CD4-positive, alpha-beta T cell treated with Interleukin-10 for 1 hour (primary cell): Measurements from ENCODE around the gene RLF.
"Not testable (repeated sequence)": the region's sequence is repeated elsewhere in the genome, so short reads cannot be mapped to it uniquely, and the experiment has no call there.

Experiments used
- DNase-seq: peaks from one replicate; pipeline ENCODE4 v3.0.0-alpha.2; 2020

RLF gene

DNA sequence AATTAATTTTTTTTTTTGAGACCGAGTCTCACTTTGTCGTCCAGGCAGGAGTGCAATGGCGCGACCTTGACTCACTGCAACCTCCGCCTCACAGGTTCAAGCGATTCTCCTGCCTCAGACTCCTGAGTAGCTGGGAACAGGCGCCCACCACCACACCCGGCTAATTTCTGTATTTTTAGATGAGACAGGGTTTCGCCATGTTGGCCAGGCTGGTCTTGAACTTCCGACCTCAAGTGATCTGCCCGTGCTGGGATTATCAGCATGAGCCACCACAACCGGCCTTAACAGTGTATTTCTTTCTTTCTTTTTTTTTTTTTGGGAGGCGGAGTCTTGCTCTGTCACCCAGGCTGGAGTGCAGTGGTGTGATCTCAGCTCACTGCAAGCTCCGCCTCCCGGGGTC, 15.8 kb downstream of the RLF start:
- not testable (repeated sequence) for DNase-seq

DNA sequence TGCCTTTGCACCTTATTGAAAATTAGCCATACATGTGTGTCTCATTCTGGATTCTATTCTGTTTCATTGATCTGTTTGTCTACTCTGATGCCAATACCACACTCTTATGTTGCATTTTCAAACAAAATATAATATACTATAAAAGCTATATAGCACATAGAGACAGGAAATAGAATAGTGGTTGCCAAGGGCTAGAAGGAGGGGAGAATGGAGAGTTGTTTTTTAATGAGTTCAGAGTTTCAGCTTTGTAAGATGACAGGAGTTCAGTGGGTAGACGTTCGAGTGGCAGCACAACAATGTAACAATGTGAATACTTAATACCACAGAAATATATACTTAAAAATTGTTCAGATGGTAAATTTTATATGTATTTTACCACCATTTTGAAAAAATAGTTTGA, 17.0 kb downstream of the RLF start:
- no peak for DNase-seq

DNA sequence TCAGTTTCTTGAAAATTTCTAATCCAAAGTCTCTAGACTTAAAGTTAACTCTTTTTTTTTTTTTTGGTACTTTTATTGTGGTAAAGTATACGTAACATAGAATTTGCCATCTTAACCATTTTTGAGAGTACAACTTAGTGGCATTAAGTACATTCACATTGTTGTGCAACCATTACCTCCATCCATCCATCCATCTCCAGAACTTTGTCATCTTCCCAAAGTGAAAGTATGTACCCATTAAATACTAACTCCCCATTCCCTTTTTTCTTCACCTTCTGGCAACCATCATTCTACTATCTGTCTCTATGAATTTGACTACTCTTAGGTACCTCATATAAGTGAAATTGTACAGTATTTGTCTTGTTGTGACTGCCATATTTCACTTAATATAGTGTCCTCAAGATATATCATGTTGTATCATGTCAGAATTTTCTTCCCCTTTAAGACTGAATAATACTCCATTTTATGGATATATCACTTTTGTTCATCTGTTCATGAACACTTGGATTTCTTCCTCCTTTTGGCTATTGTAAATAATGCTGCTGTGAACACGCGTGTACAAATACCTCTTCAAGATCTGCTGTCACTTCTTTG, 18.4 kb downstream of the RLF start:
- no peak for DNase-seq

DNA sequence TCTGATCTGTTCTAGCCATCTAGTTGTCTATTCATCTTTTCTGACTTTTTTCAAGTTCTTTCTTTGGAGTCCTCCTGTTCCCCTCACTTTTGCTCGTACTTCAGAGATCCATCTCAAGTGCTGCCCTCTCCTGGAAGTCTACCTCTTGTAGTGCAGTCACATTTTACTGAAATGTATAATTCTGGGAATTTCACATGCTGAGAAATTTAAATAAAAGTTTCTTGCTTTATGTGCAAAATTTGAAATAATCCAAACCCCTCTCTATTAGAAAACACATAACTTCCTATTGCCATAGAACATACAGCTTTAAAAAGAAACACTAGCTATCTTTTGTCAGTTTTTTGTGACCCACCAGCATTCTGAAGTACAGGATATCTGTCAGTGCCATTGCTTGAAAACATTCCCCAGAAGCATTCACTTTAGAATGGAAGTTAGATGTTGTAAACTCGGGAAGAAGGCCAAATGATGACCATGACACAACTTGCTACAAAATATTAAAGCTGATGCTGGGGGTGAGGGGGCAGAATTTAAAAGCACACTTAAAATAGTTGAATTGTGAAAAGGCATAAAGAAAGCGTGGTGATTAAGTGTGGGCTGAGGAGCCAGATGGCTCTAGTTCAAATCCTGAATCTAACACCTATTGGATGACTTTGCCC, 22.0 kb downstream of the RLF start:
- DNase-seq, result peak; percentile 37

- DNase-seq, result no peak
Observed at GRCh38 chr1:40184193-40184592, 23.0 kb downstream of the RLF start.

GRCh38 chr1:40185951-40186864, 25.0 kb downstream of the RLF start:
- peak; percentile 30 for DNase-seq

- no peak for DNase-seq
Observed at GRCh38 chr1:40187399-40187798, 26.2 kb downstream of the RLF start.

DNA sequence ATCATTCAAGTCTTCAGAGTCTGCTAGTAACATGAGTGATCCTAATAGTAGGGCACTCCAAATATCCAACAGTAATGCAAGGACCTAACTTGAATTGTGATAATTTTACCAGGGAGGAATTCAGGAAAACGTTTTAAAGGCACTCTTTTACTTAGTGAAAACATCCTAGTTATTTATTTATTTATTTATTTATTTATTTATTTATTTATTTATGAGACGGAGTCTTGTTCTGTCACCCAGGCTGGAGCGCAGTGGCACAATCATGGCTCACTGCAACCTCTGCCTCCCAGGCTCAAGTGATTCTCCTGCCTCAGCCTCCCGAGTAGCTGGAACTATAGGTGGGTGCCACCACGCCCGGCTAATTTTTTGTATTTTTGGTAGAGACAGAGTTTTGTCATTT, 33.5 kb downstream of the RLF start:
- DNase-seq, result not testable (repeated sequence)

DNA sequence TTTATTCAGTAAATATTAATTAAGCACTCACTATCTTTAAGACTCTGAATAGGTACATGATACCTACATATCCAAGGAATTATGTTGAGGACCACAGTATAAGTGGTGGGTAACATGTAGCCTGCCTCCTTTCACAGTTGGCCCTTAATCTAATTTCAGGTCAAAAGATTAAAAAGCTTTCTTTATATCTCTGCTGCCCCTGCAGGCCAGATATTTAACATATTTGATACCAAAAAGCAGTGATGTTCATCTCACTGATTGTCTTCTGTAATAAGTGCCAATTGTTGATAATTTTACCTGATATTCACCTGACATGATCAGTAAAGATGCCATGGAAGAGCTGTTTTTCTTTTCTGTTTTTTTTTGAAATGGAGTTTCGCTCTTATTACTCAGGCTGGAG, 36.5 kb downstream of the RLF start:
- DNase-seq, result peak; percentile 9

- no peak for DNase-seq
Observed at GRCh38 chr1:40199126-40199525, 37.9 kb downstream of the RLF start.

DNA sequence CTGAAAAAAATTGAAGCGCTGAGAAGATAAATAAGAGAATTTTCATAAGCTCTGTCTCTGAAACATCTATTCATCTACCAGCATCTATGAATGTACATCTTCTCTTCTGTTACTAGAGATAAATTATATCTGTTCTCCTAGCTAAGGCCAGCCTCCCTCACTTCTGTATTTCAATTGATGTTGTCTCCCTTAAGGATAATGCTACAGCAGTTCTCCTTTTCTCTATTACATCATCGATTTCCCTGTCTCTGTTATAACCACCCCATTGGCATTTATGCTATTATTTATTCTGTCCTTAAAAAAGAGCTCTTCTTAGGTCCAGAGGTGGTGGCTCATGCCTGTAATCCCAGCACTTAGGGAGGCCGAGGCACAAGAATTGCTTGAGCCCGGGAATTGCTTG, 43.7 kb downstream of the RLF start:
- no peak for DNase-seq

DNA sequence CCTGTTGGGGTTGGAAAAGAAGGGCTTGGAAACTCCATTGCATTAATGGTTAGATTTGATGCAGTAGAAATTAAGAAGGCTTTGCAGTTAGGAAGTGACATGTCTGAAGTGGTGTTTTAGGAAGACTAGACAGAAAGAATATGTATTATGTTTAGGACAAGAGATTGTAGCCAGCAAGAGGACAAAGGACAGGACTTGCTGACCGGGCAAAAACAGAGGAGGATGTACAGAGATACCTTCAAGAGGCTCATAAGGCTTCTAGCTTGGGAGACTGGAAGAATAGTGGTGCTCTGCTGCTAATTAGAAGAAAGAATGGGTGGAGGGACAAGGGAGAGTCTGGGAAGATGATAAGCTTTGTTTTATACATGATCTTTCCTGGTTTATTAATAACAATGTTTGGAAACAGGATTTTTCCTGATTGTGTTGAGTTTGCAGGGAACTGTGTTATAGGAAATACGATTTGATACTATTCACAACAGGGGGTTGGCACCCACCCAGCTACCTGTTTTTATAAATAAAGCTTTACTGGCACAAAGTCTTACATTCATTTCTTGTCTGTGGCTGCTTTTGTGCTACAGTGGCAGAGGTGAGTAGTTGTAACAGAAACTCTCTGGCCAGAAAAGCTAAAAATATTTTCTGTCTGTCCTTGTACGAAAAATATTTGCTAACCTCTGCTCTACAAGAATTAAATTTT, 49.5 kb downstream of the RLF start:
- no peak for DNase-seq

DNA sequence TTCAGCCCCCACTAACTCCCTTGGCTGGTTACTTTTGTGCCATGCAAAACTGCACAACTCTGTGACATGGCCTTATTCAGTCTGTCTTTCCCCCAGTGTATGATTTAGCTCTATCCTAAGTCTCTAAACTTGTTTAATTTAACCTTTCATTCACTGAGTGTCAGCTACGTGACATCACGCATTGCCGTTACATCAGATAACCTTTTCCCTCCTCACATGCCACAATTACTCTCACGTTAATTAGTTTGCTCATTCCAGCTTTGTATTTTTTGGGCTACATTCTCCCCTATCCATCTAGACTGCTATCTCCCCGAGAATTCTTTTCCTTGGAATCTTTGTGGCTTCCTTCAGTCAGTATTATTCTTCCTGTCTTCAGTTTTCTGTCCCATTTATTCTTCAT, 57.1 kb downstream of the RLF start:
- no peak for DNase-seq

GRCh38 chr1:40221471-40221905, 60.3 kb downstream of the RLF start:
- DNase-seq, result not testable (repeated sequence)

GRCh38 chr1:40221977-40222772, 61.0 kb downstream of the RLF start:
- DNase-seq, result no peak

DNA sequence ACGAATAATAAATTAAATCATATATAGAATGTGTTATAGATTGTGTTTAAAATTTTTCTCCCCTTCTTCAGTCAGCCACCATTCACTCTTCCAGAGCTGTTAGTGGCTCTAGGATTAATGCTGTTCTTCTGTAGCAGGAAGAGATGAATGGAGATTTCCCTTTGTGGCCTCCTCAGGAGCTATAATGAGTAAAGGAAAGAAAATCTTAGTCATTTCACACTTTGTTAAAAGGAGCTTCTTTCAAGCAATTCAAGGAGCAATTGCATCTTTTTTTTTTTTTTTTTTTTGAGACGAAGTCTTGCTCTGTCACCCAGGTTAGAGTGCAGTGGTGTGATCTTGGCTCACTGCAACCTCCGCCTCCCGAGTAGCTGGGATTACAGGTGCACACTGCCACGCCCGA, 62.9 kb downstream of the RLF start:
- DNase-seq, result no peak

- DNase-seq, result no peak
Observed at GRCh38 chr1:40226192-40226591, 65.0 kb downstream of the RLF start.

- DNase-seq, result peak; percentile 50
Observed at GRCh38 chr1:40232444-40232843, 71.3 kb downstream of the RLF start.

GRCh38 chr1:40239626-40240025, 78.4 kb downstream of the RLF start:
- DNase-seq, result no peak

DNA sequence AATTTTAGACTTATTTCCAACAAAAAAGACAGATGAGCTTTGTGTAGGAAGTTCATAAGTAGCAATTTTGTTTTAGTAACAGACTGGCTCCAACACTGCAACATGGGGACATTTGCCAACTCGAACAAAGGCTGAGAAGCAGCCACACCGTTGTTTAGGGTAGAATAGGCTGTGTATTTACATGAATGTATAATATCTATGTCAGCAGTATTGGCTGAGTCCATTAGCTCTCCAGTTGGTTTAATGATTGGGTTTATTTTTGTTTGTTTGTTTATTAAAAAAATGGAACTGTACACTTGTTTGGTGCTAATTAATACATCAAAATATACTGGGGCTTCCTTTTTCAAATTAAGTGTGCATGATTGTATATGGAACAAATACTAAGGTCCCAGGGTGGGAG, 79.2 kb downstream of the RLF start:
- DNase-seq, result no peak

- no peak for DNase-seq
Observed at GRCh38 chr1:40241362-40241761, 80.2 kb downstream of the RLF start.

- no peak for DNase-seq
Observed at GRCh38 chr1:40243351-40243750, 82.2 kb downstream of the RLF start.
